ENCODE data around the gene EYA4. TPM values are rescaled to one million over a fixed set of nuclear protein-coding genes. Genes with fewer than 3 reads are reported as not detected.

The EYA4 gene
- total and polyA plus RNA-seq, 2 donors (not counting 3 experiments of a cell fraction or from before 2014, with no cell fraction given) = not detected

DNA sequence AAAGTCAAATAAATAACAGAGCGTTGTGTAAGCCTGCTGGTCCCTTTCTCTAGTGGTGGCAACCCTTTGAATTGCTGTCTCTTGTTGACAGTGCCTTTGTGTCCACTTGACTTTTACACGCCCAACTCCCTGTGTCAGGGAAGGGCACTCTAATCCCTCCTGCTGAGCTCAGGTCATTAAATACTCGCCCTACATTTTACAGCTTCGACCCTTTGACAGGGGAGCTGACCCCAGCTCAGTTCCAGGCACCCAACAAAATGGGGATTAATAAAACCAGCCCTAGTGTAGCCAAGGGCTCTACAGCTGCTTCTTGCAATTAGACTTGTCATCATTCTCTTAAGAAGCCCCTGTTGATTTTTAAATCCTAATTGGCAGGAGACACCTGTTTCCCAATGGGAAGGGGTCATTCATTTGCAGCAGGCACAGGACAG, 308.2 kb downstream of the EYA4 start:
- dilution Hi-C loops (cut with MboI; ENCODE audit: extremely low pct_ligation_motif_present, low sequenced_read_pairs) = no loop called here
- no peaks in the 10 kb centered on the region for H3K4me1 ChIP-seq (ENCODE audit: control insufficient read depth, extremely low read depth, insufficient read depth, low read length)
- no peak overlapping the region for H3K27ac ChIP-seq (ENCODE audit: insufficient read depth, low read depth, low read length)
- H3K36me3 ChIP-seq (ENCODE audit: control insufficient read depth in 2 of 2, extremely low read depth in 1 of 2, insufficient read depth in 2 of 2, low read length in 2 of 2) = no peaks in the 10 kb centered on the region
- TF ChIP-seq MYC (IDR thresholded peaks at IDR 0.05; ENCODE audit: low read depth, low read length) (no peak), JUN (IDR thresholded peaks at IDR 0.05; ENCODE audit: borderline replicate concordance, insufficient read depth, insufficient read length, low read depth) (no peak), FOS (IDR thresholded peaks at IDR 0.05; ENCODE audit: borderline replicate concordance, insufficient read depth, low read length) (no peak), POLR2A (IDR thresholded peaks at IDR 0.05; ENCODE audit: low read depth, low read length) (no peak), POLR2AphosphoS5 (IDR thresholded peaks at IDR 0.05; ENCODE audit: insufficient read depth, low read depth, low read length) (no peak), GATA2 (IDR thresholded peaks at IDR 0.05; ENCODE audit: insufficient read depth, insufficient read length, low read depth, low read length) (no peak), EZH2 (IDR thresholded peaks at IDR 0.05; ENCODE audit: borderline replicate concordance, low read depth, low read length, severe bottlenecking) (no peak)
- TF ChIP-seq, protein P1, sequence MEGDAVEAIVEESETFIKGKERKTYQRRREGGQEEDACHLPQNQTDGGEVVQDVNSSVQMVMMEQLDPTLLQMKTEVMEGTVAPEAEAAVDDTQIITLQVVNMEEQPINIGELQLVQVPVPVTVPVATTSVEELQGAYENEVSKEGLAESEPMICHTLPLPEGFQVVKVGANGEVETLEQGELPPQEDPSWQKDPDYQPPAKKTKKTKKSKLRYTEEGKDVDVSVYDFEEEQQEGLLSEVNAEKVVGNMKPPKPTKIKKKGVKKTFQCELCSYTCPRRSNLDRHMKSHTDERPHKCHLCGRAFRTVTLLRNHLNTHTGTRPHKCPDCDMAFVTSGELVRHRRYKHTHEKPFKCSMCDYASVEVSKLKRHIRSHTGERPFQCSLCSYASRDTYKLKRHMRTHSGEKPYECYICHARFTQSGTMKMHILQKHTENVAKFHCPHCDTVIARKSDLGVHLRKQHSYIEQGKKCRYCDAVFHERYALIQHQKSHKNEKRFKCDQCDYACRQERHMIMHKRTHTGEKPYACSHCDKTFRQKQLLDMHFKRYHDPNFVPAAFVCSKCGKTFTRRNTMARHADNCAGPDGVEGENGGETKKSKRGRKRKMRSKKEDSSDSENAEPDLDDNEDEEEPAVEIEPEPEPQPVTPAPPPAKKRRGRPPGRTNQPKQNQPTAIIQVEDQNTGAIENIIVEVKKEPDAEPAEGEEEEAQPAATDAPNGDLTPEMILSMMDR (IDR thresholded peaks at IDR 0.05; ENCODE audit: extremely low read depth in 1 of 2, insufficient read depth in 1 of 2, low read depth in 1 of 2, low read length in 2 of 2) = no peak
- TF ChIP-seq, protein P2, sequence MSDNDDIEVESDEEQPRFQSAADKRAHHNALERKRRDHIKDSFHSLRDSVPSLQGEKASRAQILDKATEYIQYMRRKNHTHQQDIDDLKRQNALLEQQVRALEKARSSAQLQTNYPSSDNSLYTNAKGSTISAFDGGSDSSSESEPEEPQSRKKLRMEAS (IDR thresholded peaks at IDR 0.05; ENCODE audit: insufficient read depth, insufficient read length) = no peak
- no peak for FAIRE-seq
- ChIA-PET POLR2A (no interaction called here), CTCF (interaction anchor here (1.5 to 3.6 kb wide), 2 partner anchors 288 to 587 kb away, joined by 4 to 35 read pairs; no protein-coding TSS in a partner anchor)
- peaks cover 2 to 4% of the 10 kb centered on the region in 2 experiments for H3K27me3 ChIP-seq (ENCODE audit: control insufficient read depth in 2 of 2, insufficient read depth in 2 of 2, low read length in 2 of 2)
- no TSS peak for BruUV-seq (replicated peaks)
- DNase-seq (ENCODE audit: low read depth, low spot score) = no peak
- no peak overlapping the region for H2AFZ ChIP-seq (ENCODE audit: low read depth, low read length)
- no peak overlapping the region for H3K9ac ChIP-seq (replicated peaks; ENCODE audit: extremely low read depth, insufficient read depth, low read length)
- H3K9me3 ChIP-seq (replicated peaks; ENCODE audit: control insufficient read depth, insufficient read depth, low read length) = no peaks in the 10 kb centered on the region
- H3K4me3 ChIP-seq (replicated peaks in 1 of 3; ENCODE audit: insufficient read depth in 1 of 3, low read depth in 1 of 3, low read length in 3 of 3) = no peak overlapping the region
- intact Hi-C loops (cut with micrococcal nuclease) = no loop called here
- no peaks in the 10 kb centered on the region for H4K20me1 ChIP-seq (replicated peaks; ENCODE audit: control insufficient read depth, extremely low read depth, insufficient read depth, low read length)
- H3K79me2 ChIP-seq (ENCODE audit: control insufficient read depth, insufficient read depth, low read length) = no peaks in the 10 kb centered on the region
- H3K9me1 ChIP-seq (replicated peaks; ENCODE audit: control insufficient read depth, extremely low read depth, insufficient read depth, low read length) = no peaks in the 10 kb centered on the region
- no peak overlapping the region for H3K4me2 ChIP-seq (ENCODE audit: insufficient read depth, low read length)
